GM19438 (cell line): ENCODE measurements around the gene ZBTB5.
"Not testable (repeated sequence)": the region's sequence is repeated elsewhere in the genome, so short reads cannot be mapped to it uniquely, and the experiment has no call there.

Source experiments
- ATAC-seq: cut with Tn5 transposase; IDR thresholded peaks from one replicate; pipeline ENCODE4 v1.9.1; 2021; ENCODE audit warnings: low read depth; ENCODE audit not compliant: unreplicated experiment

The ZBTB5 gene

DNA sequence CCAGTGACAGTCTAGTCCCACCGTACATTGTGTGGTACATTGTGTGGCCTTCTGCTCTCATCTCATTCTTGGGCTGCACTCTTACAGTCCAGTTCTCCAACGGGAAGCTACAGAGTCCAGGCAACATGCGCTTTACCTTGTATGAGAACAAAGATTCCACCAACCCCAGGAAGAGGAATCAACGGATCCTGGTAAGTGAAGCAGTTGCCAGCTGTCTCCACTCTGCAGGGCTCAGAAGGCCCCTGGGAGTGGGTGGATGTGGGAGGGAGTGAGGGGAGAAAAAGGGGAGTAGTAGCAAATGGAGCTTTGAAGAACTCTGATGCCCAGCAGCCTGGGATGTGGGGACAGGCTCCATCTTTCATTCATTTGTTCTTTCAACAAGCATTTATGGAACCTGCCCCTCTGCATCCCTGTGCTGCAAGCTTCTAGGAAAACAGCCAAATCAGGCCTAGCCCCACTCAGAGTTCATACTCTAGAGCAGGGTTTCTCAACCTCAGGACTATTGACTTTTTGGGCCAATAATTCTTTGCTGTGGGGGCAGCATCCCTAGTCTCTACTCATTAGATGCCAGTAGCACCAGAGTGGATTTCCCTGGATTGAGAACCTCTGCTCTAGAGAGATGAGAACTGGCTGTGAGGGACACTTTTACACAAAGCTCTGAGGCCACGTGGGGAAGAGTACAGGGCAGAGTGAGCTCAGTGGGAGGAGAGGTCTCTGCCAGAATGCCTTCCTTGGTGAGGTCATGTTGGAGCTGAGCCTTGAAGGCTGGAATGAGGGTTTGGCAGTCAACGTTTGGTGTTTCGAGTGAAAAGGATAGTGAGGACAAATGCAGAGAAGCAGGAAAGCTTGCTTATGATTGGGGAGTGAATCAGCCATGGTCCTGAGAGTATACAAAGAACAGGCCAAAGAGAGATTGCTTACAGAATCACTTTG lies 21.6 kb upstream of the ZBTB5 start:
- ATAC-seq = no peak

DNA sequence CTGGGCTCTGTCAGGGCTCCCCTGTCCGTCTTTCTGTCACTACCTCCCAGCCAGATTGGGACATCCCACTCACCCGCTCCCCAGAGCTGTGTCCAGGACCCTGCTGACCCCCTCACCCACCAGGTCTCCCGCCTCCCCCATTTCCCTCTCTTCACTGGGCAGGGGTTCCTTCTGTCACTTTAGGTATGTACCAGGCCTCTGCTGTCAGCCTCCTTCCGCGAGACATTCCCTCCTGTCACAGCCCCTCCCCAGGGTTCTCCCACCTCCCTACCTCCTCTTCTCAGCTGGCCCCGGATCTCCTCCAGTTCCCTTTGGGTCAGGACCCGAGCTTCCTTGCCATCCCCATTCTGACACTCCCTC lies 21.0 kb upstream of the ZBTB5 start:
- no peak for ATAC-seq

DNA sequence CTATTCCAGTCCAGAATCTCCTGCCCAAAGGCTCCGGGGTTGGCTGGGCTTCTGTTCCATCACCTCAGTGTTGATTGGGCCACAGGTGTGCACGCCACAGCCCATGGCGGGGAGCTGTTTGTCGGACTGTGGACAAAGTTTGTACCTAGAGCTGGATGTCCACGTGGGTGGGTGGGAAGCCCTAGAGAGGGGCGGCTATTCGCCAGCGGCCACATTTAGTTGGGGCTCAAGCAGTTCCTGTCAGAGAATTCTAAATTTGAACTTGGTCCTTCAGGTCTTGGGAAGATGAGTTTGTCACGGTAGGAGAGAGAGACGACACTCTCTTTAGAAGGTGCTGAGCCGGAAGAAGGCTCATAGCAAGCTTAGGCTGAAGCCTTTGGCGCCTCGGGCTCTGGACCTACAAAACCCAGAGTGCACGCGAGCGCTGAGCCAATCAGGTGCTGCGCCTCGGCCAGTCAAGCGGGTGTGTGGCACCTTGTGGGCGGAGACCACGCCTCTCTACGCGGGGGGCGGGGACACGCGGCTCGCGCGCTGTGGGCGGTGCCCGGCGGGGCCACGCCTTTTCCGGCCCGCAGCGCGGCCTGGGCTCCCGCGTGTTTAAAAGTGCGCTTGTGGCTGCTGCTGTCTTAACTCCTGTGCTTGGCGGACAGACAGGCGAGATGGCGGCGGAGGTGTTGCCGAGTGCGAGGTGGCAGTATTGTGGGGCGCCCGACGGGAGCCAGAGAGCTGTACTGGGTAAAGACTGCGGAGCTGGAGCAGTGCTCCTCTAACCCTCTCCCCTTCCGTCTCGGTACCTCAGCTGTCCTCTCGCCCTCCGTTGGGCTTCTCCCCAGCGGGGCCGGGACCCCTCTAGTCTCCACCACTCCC lies 20.4 kb upstream of the ZBTB5 start, which contains the start of gene POLR1E:
TSS of gene POLR1E (plus strand) at position 560 of the 867 bp plus-strand sequence. CDS start at position 660, 100 bp downstream.
- peak; percentile 96 for ATAC-seq

DNA sequence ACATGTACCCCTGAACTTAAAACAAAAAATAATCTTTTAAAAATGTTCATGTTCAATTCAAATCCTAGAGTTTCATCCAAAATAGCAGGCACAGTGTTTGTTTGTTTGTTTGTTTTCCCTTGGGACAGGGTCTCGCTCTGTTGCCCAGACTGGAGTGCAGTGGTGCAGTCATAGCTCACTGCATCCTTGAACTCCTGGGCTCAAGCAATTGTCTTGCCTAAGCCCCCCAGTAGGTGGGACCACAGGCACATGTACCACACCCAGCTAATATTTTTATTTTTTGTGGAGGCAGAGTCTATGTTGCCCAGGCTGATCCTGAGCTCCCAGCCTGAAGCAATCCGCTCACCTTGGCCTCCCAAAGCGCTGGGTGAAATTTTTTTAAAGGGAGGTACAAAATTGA lies 15.5 kb upstream of the ZBTB5 start:
- ATAC-seq = no peak

DNA sequence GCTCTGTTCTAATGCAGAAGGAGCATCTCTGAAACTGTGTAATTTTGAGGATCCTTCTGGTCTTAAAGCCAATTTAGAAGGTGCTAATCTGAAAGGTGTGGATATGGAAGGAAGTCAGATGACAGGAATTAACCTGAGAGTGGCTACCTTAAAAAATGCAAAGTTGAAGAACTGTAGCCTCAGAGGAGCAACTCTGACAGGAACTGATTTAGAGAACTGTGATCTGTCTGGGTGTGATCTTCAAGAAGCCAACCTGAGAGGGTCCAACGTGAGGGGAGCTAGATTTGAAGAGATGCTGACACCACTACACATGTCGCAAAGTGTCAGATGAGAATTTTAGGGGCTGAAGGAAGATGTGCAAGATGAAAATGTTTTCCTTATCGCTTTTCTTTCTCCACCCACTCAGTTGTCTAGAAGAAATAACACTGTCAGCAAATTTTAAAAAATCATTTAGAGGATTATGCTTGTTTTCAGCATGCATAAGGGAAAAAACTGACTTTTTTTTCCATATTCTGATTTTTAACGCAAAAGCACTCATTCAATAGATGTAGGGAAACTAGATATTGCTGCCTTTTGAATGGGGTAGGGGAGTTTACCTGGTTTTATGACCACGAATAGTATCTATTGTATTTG lies 12.9 kb upstream of the ZBTB5 start:
- ATAC-seq = not testable (repeated sequence)

GRCh38 chr9:37477443-37477842 lies 12.2 kb upstream of the ZBTB5 start:
- ATAC-seq = not testable (repeated sequence)

- no peak for ATAC-seq
These were observed 11.7 kb upstream of the ZBTB5 start for GRCh38 chr9:37476930-37477329.

DNA sequence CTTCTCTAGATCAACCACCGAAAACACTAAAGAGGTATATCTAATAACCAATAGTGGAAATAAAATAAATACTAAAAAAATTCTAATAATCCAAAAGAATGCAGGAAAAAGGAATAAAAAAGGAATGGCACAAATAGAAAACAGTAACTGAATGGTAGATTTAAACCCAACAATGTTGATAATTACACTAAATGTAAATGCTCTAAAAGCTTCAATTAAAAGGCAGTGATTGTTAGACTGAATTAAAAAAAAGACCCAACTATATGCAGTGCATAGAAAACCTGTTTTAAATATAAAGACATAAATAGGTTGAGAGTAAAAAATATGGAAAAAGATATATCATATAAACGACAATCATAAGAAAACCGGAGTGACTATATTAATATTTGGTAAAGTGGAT lies 9.2 kb upstream of the ZBTB5 start:
- ATAC-seq = no peak

DNA sequence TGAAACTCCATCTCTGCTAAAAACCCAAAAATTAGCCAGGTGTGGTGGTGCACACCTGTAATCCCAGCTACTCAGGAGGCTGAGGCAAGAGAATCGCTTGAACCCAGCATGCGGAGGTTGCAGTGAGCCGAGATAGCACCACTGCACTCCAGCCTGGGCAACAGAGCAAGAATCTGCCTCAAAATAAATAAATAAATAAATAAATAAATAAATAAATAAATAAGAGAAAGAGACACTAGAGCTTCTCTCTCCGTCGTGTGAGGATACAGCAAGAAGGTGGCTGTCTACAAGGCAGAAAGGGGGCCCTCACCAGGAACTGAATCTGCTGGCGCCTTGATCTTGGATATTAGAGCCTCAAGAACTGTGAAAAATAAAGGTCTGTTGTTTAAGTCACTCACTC lies 8.7 kb upstream of the ZBTB5 start:
- ATAC-seq = not testable (repeated sequence)

DNA sequence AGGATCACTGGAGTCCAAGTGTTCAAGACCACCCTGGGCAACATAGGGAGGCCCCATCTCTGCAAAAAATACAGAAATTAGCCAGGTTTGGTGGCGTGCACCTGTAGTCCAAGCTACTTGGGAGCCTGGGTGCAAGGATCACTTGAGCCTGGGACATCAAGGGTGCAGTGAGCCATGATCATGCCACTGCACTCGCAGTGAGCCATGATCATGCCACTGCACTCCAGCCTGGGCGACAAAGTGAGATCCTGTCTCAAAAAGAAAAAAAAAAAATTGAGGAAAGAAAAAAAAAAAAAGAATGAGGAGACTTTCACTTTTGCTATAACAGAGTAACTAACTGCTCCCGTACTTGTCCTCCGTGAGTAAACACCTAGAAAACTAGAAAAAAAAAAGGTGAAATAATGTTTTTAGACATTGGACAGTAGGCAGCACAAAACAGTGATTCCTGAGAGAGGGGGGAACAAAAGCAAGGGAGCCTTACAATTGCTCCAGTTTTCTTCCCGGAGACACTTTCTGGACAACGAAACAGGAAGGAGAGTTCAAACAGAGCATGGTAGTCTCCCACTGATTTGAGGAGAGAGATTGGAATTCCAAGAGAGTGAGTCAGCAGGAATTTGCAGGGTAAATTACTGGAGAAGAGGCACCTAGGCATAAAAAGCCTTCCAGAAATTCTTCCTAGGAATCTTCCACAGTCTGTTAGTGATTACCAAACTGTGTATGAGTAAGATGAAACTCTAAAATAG lies 6.9 kb upstream of the ZBTB5 start:
- no peak for ATAC-seq

DNA sequence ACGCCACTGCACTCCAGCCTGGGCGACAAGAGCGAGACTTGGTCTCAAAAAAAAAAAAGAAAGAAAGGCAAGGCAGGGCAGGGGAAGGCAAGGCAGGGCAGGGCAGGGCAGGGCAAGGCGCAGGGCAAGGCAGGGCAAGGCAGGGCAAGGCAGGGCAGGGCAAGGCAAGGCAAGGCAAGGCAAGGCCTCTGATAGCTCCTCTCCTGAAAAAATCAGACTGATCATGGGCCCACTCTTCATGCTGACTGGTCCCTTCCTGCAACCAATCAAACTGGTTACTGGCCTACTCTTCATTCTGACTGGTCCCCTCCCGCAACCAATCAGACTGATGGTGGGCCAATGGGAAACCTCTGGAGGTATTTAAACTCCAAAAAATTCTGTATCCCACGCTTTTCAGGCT lies 3.4 kb upstream of the ZBTB5 start:
- ATAC-seq = no peak

GRCh38 chr9:37467530-37467929 lies 2.3 kb upstream of the ZBTB5 start:
- not testable (repeated sequence) for ATAC-seq

GRCh38 chr9:37466037-37466709 lies 923 bp upstream of the ZBTB5 start:
- no peak for ATAC-seq

DNA sequence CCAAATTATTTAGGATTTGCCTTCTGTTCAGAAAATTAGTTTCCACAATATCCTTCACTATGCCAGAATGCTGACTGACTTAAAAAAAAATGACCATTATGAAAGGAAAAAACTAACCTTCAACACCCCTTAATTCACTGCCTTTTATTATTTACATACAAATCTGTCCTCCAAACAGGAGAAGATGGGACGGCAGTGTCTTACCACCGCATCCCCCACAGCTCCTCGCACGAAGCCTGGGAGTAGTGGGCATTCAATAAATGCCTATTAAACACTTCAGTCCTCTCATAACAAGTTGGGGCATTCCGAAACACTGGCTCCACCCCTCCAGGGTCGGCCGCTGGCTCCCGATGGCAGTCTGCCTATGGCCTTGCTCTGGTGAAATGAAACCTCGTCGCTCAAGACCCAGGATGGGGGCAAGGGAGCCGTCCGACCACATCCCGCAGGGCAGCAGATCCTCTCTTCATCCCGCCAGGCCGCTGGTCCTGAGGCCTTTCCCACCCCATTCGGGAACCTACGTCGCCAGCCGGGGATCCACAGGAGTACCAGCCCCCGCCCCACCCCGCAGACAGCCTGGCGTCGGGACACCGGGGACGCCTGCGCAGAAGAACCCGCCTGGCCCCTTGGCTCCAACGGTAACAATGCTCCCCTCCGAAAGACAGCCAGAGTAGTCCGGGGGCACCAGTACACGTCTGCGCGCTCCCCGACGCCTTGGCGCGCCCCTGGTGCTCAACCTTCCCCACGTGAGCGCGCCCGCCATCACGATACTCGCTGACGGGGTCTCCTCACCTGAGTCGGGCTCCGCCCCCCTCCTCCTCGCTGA lies 613 bp downstream of the ZBTB5 start:
- peak; percentile 40 for ATAC-seq

DNA sequence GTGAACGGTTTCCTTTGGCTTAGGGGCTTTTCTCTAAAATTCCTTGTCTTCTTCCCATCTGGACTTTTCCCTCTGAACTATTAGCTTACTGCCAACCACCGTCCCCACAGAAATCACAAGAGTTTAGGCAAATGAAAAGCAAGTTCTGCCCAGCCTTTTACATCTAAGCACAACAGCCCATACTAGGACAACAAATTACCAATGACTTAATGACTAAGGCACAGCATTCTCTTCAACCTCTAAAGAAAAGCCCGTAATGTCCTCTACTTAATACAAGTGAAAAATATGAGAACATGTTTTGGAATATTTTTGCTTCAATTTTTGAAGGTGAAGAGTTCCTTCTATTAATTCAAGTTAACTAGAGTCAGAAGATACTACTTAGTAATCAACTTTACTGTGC lies 1.2 kb downstream of the ZBTB5 start:
- no peak for ATAC-seq

DNA sequence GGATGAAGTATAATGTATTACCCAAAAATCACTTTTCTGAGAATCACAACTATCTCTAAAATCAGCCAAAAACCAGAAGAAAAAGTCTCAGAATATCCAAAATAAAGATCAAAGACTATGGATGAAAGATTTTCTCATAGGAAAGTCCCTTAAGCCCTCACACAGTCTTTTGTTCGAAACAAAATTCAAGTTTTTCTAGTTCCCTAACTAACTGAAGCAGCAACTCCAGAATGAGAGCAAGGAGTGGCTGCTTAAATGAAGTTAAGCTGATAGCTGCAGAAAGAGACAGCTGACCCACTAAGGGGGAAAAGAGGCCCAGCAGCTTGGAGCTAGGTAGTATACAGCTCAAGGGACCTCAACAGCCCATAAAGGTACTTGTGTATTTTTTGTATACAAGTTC lies 8.4 kb downstream of the ZBTB5 start:
- ATAC-seq = no peak

GRCh38 chr9:37455884-37456647 lies 9.2 kb downstream of the ZBTB5 start:
- ATAC-seq = no peak

- no peak for ATAC-seq
These were observed 11.0 kb downstream of the ZBTB5 start for GRCh38 chr9:37454238-37454637.
